T1000 (cell line): ENCODE results near the gene SKI.
"Not testable (repeated sequence)": the region's sequence is repeated elsewhere in the genome, so short reads cannot be mapped to it uniquely, and the experiment has no call there.

Experiments
- DNase-seq: peaks from one replicate; lab custom pipeline; 2025; ENCODE audit warnings: mixed read lengths; lab: John Stamatoyannopoulos, UW

The SKI gene

GRCh38 chr1:2322065-2322571 lies 94.0 kb downstream of the SKI start:
- no peak for DNase-seq

GRCh38 chr1:2322581-2323211 lies 94.6 kb downstream of the SKI start:
- no peak for DNase-seq

- DNase-seq, result no peak
Observed at GRCh38 chr1:2323451-2323974, 95.4 kb downstream of the SKI start.

DNA sequence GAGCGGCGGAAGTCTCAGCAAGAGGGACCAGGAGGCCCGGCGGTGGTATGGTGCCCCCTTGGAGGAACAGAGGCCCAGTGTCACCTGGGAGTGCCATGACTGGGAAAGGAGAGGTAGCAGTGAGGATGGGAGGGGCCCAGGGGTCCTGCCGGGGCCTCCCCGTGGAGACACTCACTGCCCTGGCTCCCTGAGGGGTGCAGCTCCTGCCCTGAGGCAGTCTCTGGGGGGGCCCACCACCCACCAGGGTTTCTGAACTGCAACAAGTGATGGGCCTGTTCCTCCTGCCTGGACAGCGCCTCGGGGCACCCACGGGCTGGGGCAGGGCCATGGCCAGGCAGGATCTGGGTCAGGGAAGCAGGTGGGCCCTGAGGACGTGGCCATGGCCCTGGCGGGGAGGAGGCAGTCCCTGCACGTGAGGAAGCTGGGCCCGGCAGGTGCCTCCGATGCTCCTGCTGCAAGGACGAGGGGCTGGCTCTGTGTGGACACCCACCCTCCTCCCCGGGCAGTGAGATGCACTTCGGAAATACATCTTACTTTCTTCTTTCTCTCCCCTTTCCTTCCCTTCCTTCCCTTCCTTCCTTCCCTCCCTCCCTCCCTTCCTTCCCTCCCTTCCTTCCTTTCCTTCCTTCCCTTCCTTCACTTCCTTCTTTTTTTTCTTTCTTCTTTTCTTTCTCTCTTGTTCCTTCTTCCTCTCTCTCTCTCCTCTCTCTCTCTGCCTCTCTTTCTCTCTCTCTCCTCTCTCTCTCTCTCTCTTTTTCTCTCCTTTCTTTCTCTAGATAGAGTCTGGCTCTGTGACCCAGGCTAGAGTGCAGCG lies 96.6 kb downstream of the SKI start:
- no peak for DNase-seq

GRCh38 chr1:2326524-2326923 lies 98.4 kb downstream of the SKI start:
- no peak for DNase-seq

- DNase-seq, result not testable (repeated sequence)
Observed at GRCh38 chr1:2327162-2327561, 99.0 kb downstream of the SKI start.

GRCh38 chr1:2327841-2328240 lies 99.7 kb downstream of the SKI start:
- no peak for DNase-seq

DNA sequence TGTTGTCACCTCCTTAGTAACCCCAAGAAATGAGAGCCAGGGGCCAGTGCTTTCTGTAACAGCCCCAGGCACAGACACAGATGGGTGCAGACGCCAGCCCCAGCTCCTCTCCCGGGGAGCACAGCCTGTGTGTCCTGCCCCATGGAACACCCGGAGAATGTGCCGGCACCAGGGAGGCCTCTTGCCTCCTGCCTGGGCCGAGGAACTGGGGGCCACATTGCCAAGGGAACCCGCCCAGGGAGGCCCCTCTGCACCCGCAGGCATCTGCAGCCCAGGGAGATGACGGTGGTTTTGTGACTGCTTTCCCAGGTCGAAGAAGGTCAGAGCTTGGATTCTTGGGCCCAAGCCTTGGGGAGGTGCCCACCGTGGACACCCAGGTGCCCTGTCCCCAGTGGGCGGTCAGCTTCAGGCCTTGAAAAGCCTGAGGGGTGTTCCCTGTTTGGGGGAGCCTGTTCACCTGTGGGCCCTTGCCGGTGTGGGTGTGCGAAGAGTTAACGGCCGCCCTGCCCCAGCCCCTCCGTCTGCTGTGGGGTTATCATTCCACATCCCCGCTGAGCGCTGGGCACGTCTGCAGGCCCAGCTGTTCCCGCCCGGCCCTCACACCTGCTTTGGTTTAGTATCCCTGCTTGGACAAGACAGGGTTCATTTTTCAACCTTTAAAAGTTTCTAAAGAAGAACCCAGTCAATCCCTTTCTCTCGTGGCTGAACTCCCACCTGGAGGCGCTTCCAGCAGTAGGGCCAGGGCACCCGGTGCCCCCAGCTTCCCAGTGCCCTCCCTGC lies 100.7 kb downstream of the SKI start:
- DNase-seq, result no peak

- DNase-seq, result no peak
Observed at GRCh38 chr1:2330035-2330434, 101.9 kb downstream of the SKI start.

GRCh38 chr1:2330519-2331199 lies 102.5 kb downstream of the SKI start:
- no peak for DNase-seq

DNA sequence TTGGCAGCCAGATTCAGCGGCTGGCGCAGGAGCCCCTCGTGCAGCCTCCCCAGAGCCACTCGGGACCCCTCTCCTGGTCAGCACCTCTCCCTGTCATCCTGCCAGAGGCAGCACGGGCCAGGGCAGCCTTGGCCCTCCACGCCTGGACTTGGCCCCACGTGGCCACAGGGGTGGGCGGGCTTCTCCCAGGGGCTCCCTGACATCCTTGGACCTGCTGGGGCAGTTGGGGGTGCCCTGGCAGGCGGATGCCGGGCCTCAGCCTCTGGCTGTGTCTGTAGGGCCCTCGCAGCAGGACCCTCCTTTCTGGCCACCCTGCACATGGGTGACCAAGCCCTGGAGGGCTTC lies 103.1 kb downstream of the SKI start:
- no peak for DNase-seq

- DNase-seq, result not testable (repeated sequence)
Observed at GRCh38 chr1:2331580-2331979, 103.5 kb downstream of the SKI start.

DNA sequence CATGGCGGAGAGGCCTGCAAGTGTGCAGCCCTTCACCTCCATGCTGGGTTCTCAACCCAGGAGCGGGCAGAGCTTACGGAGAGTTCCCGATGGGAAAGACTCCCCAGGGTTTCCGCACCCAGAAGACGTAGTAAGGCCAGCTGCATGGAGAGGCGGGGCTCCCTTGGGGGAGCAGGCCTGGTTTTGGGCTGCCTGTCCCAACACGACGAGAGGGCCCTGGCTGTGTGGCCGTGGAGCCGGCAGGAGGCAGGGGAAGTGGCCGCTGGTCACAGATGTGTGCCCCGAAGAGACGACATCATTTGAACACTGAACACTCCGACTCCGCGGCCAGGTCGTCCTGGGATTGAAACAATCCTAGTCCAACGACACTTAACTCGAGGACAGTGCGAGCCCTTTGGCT lies 106.2 kb downstream of the SKI start:
- no peak for DNase-seq

DNA sequence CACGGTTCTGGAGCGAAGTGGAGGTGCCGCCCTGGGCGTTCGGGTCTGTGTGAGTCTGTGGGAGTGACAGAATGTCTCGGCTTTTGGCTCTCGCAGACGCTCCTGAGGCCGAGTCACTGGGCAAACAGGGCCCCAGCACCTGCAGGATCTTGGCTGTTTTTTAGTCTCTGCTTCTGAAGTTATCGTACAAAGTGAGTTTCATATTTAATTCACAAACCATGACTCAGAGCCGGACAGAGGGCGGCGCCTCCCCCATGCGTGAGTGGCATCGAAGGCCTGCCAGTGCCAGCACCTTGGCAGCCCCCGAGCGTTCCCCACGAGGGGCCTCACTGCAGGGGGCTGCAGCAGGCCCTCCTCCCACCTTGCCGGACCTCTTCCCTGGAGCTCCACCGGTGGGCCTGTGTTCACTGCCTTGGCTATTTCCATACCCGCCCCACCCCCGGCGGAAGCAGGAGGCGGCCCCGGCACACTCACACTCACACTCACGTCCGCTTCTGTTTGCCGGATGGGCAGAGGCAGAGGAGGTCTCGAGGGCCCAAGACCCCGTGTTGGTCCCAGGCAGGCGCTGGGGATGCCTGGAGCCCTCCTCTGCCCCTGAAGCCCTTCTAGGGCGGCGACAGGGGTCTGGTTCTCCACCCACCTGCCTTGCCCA lies 106.9 kb downstream of the SKI start:
- no peak for DNase-seq

DNA sequence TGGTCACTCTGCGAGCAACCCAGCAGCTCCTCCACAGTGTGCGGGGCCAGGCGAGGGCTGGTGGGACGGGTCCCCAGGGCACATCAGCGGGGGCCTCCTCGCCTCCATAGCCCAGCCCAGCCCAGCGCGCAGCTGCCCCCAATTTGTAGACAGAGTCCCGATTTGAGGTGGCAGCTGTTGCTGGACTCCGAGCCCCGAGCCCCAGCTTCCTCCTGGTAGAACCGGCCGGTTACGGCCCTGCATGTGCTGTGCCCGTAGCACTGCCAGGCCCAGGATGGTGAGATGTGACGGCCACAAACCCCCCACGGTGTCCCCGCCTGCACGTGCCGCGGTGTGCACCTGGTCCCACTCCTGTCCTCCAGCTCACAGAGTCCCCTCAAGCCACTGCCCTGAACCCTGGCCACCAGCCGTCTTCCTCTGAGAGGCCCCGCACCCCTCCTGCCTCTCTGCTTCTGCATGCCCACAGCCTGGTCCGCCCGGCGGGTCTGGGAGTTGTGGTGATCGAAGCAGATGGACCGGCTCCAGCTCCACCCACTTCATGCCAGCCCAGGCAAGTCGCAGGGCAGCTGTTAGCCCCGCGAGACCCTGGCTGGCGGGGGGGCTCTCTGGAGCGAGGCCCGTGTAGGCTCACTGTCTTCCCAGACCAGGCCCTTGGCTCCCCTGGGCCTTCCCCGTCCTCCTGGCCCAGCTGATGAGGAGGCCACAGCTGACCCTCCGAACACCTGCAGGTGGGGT lies 107.8 kb downstream of the SKI start:
- no peak for DNase-seq

DNA sequence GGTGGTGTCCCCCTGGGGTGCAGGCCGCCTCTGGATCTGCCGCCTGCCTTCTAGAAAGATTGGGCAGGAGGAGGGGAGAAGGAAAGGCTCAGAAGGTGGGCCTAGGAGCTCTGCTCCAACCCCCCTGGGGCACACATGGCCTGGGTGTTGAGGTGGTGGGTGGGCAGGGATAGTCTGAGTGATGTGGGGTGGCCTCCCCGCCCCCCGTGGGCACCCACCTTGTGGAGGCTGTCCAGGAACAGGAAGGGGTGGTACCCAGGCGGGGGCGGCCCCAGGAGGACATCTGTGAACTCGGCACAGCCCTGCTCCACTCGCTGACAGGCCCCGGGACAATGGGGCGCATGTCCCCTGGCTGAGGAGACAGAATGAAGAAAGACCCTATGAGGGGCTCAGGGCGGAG lies 108.4 kb downstream of the SKI start:
- no peak for DNase-seq

- DNase-seq, result no peak
Observed at GRCh38 chr1:2337081-2337480, 109.0 kb downstream of the SKI start.

DNA sequence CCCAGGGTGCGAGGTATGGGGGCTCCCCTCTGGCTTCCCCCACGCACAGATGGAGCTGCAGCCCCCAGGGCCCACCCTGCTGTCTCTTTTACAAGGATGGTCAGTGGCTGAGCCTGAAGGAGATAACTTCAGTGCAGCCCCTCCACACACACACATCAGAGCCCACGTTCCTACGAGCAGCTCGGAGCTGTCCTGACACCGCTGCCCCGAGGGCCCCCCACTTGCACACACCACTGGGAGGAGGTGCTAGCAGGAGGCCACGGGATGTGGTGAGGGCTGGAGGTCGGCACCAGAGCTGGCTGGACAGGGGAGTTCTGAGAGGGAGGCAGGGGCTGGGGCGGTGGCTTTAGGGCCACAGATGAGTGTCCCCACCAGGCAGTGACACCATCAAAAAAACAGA lies 109.4 kb downstream of the SKI start:
- DNase-seq, result no peak

- DNase-seq, result no peak
Observed at GRCh38 chr1:2339206-2340085, 111.3 kb downstream of the SKI start.
